Adrenal gland (tissue), 12 donors: Measurements from ENCODE around the gene WDR59. TPM values are rescaled to one million over a fixed set of nuclear protein-coding genes. Genes with fewer than 3 reads are reported as not detected.
A peak's percentile ranks its signal among the peaks of the same experiment; 100 is the strongest.

Source experiments
- DNase-seq, 7 donors: peaks; one replicate each; pipeline ENCODE4 v3.0.0-alpha.2; 2019 to 2020
- H3K27ac ChIP-seq, 5 donors: fragments of 200-600 bp; sonication (generic) in 4 of 5; 1 replicate in 3 of 5; 2 replicates in 2 of 5; pipeline versions ENCODE4 v1.5.1 to v1.8.0; 2016 to 2020; ENCODE audit warnings: mild to moderate bottlenecking in 1 of 5
- H3K27me3 ChIP-seq: fragments of 200-600 bp; 2 replicates; pipeline ENCODE4 v1.8.0; 2021
- H3K36me3 ChIP-seq, 2 donors: fragments of 200-600 bp; replicated peaks in 1 of 2; 1 replicate in 1 of 2; 2 replicates in 1 of 2; pipeline versions ENCODE4 v1.5.1 to v1.8.0; 2018 to 2022
- H3K4me1 ChIP-seq, 2 donors: fragments of 200-600 bp; replicated peaks in 1 of 2; 1 replicate in 1 of 2; 2 replicates in 1 of 2; pipeline versions ENCODE4 v1.5.1 to v1.8.0; 2018 to 2021
- H3K4me3 ChIP-seq, 4 donors: fragments of 200-600 bp; sonication (generic) in 3 of 4; one replicate each; pipeline ENCODE4 v1.5.1; 2016 to 2018
- H3K9me3 ChIP-seq, 3 donors: fragments of 200-600 bp; sonication (generic) in 1 of 3; replicated peaks in 1 of 3; 1 replicate in 2 of 3; 2 replicates in 1 of 3; pipeline versions ENCODE4 v1.5.1 to v1.8.0; 2016 to 2021
- CTCF ChIP-seq, 6 experiments: fragments of 450-650 bp in 4 of 6; fragments of 200-600 bp in 2 of 6; sonication (generic) in 1 of 6; IDR thresholded peaks; 1 replicate in 5 of 6; 2 replicates in 1 of 6; pipeline versions ENCODE4 v1.5.1 to v1.8.0; 2016 to 2021; ENCODE audit warnings: antibody characterized with exemption in 6 of 6, mild to moderate bottlenecking in 2 of 6, moderate library complexity in 1 of 6
- POLR2A ChIP-seq, 2 donors: fragments of 450-650 bp; IDR thresholded peaks; one replicate each; pipeline ENCODE4 v1.6.1; 2017; ENCODE audit warnings: antibody characterized with exemption in 2 of 2, mild to moderate bottlenecking in 2 of 2, moderate library complexity in 1 of 2
- WGBS, 4 donors: extraction: QIAGEN DNeasy Blood & Tissue Kit in 2 of 4; methylation state at CpG; one replicate each; pipeline versions ENCODE4 v1.1.5 to v1.1.7; 2013 to 2017; 5-methylcytosine and 5-hydroxymethylcytosine counted together
- intact Hi-C, 2 donors: fragments of 100-400 bp; cut with DNase I; formaldehyde crosslinking; loops; one replicate each; pipeline versions ENCODE4 v1.14.1 to v1.15.0; 2022 to 2023
- polyA plus RNA-seq, 3 donors: library from polyadenylated mRNA; stranded (reverse); fragments of 200-250 nt in 2 of 3; fragments of 350-450 nt in 1 of 3; fragmentation: Illumina TruSeq in 1 of 3; extraction: RNeasy Lipid Tissue Mini Kit (QIAGEN cat#74804) in 1 of 3; gene quantifications; one replicate each; pipeline ENCODE4 v1.2.3, GENCODE V29; 2013 to 2014
- total RNA-seq, 9 donors: library from RNA; depleted of rRNA in 4 of 9; stranded (reverse); fragments of >200 nt in 4 of 9; fragments of 120-200 nt in 1 of 9; fragmentation: NEBNext Ultra II Directional in 1 of 9; extraction: Animal tissue kit (Norgen Biotek cat#: 25700) in 1 of 9; gene quantifications; one replicate each; pipeline versions ENCODE4 v1.1.0 to v1.2.4, GENCODE V29; 2013 to 2023
- donor health status: healthy with polysubstance abuse.
- donor health status: Bipolar disorder and iron deficiency.
- donor health status: DM: yes; HTN: yes; CAD: no.
- donor health status: DM: no; HTN: no; CAD: no.
- donor health status: DM: no; HTN: no; CAD: no.
- donor health status: DM: yes; HTN: yes; CAD: no.

Gene WDR59
- total and polyA plus RNA-seq, 12 donors: 21.5 to 130 (median 64.1) TPM

GRCh38 chr16:74999219-74999608 is 14.3 kb upstream of the WDR59 start:
- Histone ChIP-seq H3K27ac (peak overlapping the region in 3 of 5 donors; percentile 49 to 88 (median 73)), H3K4me3 (peak overlapping the region; percentile 36 to 81 (median 55)), H3K36me3 (no peaks in the 10 kb centered on the region), H3K27me3 (no peaks in the 10 kb centered on the region), H3K9me3 (no peaks in the 10 kb centered on the region), H3K4me1 (peaks cover 25 to 49% of the 10 kb centered on the region in 2 donors)
- intact Hi-C loops: loop anchor here (5.0 kb wide), 1 partner anchor 113 kb away; no protein-coding TSS in a partner anchor
- WGBS, 4 donors: 0 to 2% (median 1%) methylated on average over 15 to 42 of the region's 44 CpGs
- DNase-seq: peak in 5 of 7 donors; percentile 32 to 55 (median 33)
- TF ChIP-seq POLR2A (IDR thresholded peaks at IDR 0.05) (no peak), CTCF (IDR thresholded peaks at IDR 0.05) (no peak)

GRCh38 chr16:74998481-74999218 is 13.7 kb upstream of the WDR59 start, which contains the start of gene ZNRF1:
Gene ZNRF1 (plus strand): TSS chr16:74999024. CDS start chr16:74999672, 648 bp downstream.
- peak; percentile 69 to 94 (median 79) for TF ChIP-seq CTCF (IDR thresholded peaks at IDR 0.05)
- TF ChIP-seq POLR2A (IDR thresholded peaks at IDR 0.05): peak; percentile 39 to 47
- 0 to 2% (median 1%) methylated on average over 13 to 72 of the region's 73 CpGs for WGBS, 4 donors
- H3K9me3 ChIP-seq: no peaks in the 10 kb centered on the region
- DNase-seq: peak; percentile 79 to 89 (median 85)
- intact Hi-C loops: loop anchor here (5.0 kb wide), 1 partner anchor 114 kb away; no protein-coding TSS in a partner anchor
- no peaks in the 10 kb centered on the region for H3K27me3 ChIP-seq
- H3K27ac ChIP-seq: peak within 1 kb of the TSS in 4 of 5 donors; percentile 59 to 88 (median 77)
- no peaks in the 10 kb centered on the region for H3K36me3 ChIP-seq
- peak within 1 kb of the TSS; percentile 36 to 81 (median 55) for H3K4me3 ChIP-seq
- H3K4me1 ChIP-seq: peaks cover 25 to 46% of the 10 kb centered on the region in 2 donors

- 78 to 89% (median 84%) methylated on average over 8 of the region's 8 CpGs for WGBS, 4 donors
- no peak overlapping the region for H3K4me3 ChIP-seq
- TF ChIP-seq POLR2A (IDR thresholded peaks at IDR 0.05) (no peak), CTCF (IDR thresholded peaks at IDR 0.05) (no peak)
- H3K27ac ChIP-seq: no peak overlapping the region
- H3K4me1 ChIP-seq: peaks cover 25 to 36% of the 10 kb centered on the region in 2 donors
- H3K9me3 ChIP-seq: no peaks in the 10 kb centered on the region
- intact Hi-C loops: loop anchor here (5.0 kb wide), 1 partner anchor 115 kb away; no protein-coding TSS in a partner anchor
- no peaks in the 10 kb centered on the region for H3K36me3 ChIP-seq
- DNase-seq: peak in 1 of 7 donors; percentile 48
- no peaks in the 10 kb centered on the region for H3K27me3 ChIP-seq
Measured at GRCh38 chr16:74997042-74997491, 12.1 kb upstream of the WDR59 start.

- H3K27ac ChIP-seq: no peak overlapping the region
- no peaks in the 10 kb centered on the region for H3K9me3 ChIP-seq
- H3K4me1 ChIP-seq: peaks cover 29 to 35% of the 10 kb centered on the region in 2 donors
- no peaks in the 10 kb centered on the region for H3K27me3 ChIP-seq
- no peaks in the 10 kb centered on the region for H3K36me3 ChIP-seq
- intact Hi-C loops: loop anchor here (5.0 kb wide), 1 partner anchor 116 kb away; no protein-coding TSS in a partner anchor
- H3K4me3 ChIP-seq: no peak overlapping the region
- TF ChIP-seq POLR2A (IDR thresholded peaks at IDR 0.05) (no peak), CTCF (IDR thresholded peaks at IDR 0.05) (no peak)
- no peak for DNase-seq
- WGBS, 4 donors: 89 to 98% (median 96%) methylated on average over 1 of the region's 1 CpG
Measured at GRCh38 chr16:74995986-74996385, 11.1 kb upstream of the WDR59 start.
